Rectal smooth muscle tissue (tissue), 1 donor: ENCODE results near the gene EBI3.
"Not testable (repeated sequence)": the region's sequence is repeated elsewhere in the genome, so short reads cannot be mapped to it uniquely, and the experiment has no call there.

Source experiments
- H3K27ac ChIP-seq: one replicate; pipeline ENCODE4 v1.7.0; 2013; ENCODE audit warnings: low read depth, low read length, inconsistent platforms
- H3K27me3 ChIP-seq: one replicate; pipeline ENCODE4 v1.7.0; 2013; ENCODE audit warnings: low read length; ENCODE audit not compliant: control insufficient read depth, insufficient read depth
- H3K36me3 ChIP-seq: one replicate; pipeline ENCODE4 v1.7.0; 2013; ENCODE audit warnings: low read length; ENCODE audit not compliant: control insufficient read depth, insufficient read depth
- H3K4me1 ChIP-seq: one replicate; pipeline ENCODE4 v1.7.0; 2013; ENCODE audit warnings: low read length; ENCODE audit not compliant: control insufficient read depth, insufficient read depth
- H3K4me3 ChIP-seq: one replicate; pipeline ENCODE4 v1.7.0; 2013; ENCODE audit warnings: low read length
- H3K9ac ChIP-seq: one replicate; pipeline ENCODE4 v1.7.0; 2013; ENCODE audit warnings: low read length

Gene EBI3

GRCh38 chr19:4210166-4210731, 19.1 kb upstream of the EBI3 start:
- Histone ChIP-seq H3K9ac (no peak overlapping the region), H3K4me1 (no peaks in the 10 kb centered on the region), H3K27ac (no peak overlapping the region), H3K4me3 (no peak overlapping the region), H3K36me3 (no peaks in the 10 kb centered on the region), H3K27me3 (peaks cover 5% of the 10 kb centered on the region)

- Histone ChIP-seq H3K4me1 (no peaks in the 10 kb centered on the region), H3K27ac (no peak overlapping the region), H3K27me3 (no peaks in the 10 kb centered on the region), H3K4me3 (no peak overlapping the region), H3K9ac (no peak overlapping the region), H3K36me3 (no peaks in the 10 kb centered on the region)
Observed at GRCh38 chr19:4213116-4213515, 16.2 kb upstream of the EBI3 start.

GRCh38 chr19:4215807-4216206, 13.5 kb upstream of the EBI3 start:
- no peak overlapping the region for H3K27ac ChIP-seq
- no peaks in the 10 kb centered on the region for H3K36me3 ChIP-seq
- H3K4me1 ChIP-seq: no peaks in the 10 kb centered on the region
- no peak overlapping the region for H3K4me3 ChIP-seq
- H3K27me3 ChIP-seq: no peaks in the 10 kb centered on the region
- H3K9ac ChIP-seq: no peak overlapping the region

GRCh38 chr19:4216846-4217245, 12.5 kb upstream of the EBI3 start:
- Histone ChIP-seq H3K36me3 (no peaks in the 10 kb centered on the region), H3K4me3 (no peak overlapping the region), H3K9ac (no peak overlapping the region), H3K4me1 (no peaks in the 10 kb centered on the region), H3K27me3 (no peaks in the 10 kb centered on the region), H3K27ac (no peak overlapping the region)

GRCh38 chr19:4217429-4218264, 11.7 kb upstream of the EBI3 start:
- H3K4me3 ChIP-seq: no peak overlapping the region
- no peaks in the 10 kb centered on the region for H3K4me1 ChIP-seq
- H3K9ac ChIP-seq: no peak overlapping the region
- H3K36me3 ChIP-seq: no peaks in the 10 kb centered on the region
- H3K27me3 ChIP-seq: no peaks in the 10 kb centered on the region
- no peak overlapping the region for H3K27ac ChIP-seq

- not testable (repeated sequence) for H3K36me3 ChIP-seq, H3K27me3 ChIP-seq, H3K9ac ChIP-seq, H3K27ac ChIP-seq, H3K4me1 ChIP-seq, H3K4me3 ChIP-seq
Observed at GRCh38 chr19:4218523-4218922, 10.8 kb upstream of the EBI3 start.

- H3K9ac ChIP-seq: no peak overlapping the region
- H3K4me3 ChIP-seq: no peak overlapping the region
- H3K36me3 ChIP-seq: no peaks in the 10 kb centered on the region
Observed at GRCh38 chr19:4220188-4220587, 9.1 kb upstream of the EBI3 start.

GRCh38 chr19:4224470-4224869, 4.9 kb upstream of the EBI3 start:
- no peak overlapping the region for H3K9ac ChIP-seq
- H3K4me1 ChIP-seq: no peaks in the 10 kb centered on the region
- H3K4me3 ChIP-seq: no peak overlapping the region
- H3K36me3 ChIP-seq: no peaks in the 10 kb centered on the region
- H3K27me3 ChIP-seq: peaks cover 14% of the 10 kb centered on the region
- H3K27ac ChIP-seq: no peak overlapping the region

More at GRCh38 chr19:4220188-4220587, 9.1 kb upstream of the EBI3 start:
- H3K4me1 ChIP-seq: no peaks in the 10 kb centered on the region
- peaks cover 7% of the 10 kb centered on the region for H3K27me3 ChIP-seq
- H3K27ac ChIP-seq: no peak overlapping the region

GRCh38 chr19:4225885-4226284, 3.4 kb upstream of the EBI3 start:
- Histone ChIP-seq H3K36me3 (no peaks in the 10 kb centered on the region), H3K9ac (no peak overlapping the region), H3K4me3 (no peak overlapping the region), H3K4me1 (no peaks in the 10 kb centered on the region), H3K27ac (no peak overlapping the region), H3K27me3 (peaks cover 14% of the 10 kb centered on the region)

GRCh38 chr19:4227771-4228170, 1.6 kb upstream of the EBI3 start:
- Histone ChIP-seq H3K36me3 (no peaks in the 10 kb centered on the region), H3K27me3 (peaks cover 17% of the 10 kb centered on the region), H3K4me1 (no peaks in the 10 kb centered on the region), H3K9ac (no peak overlapping the region), H3K4me3 (no peak overlapping the region), H3K27ac (no peak overlapping the region)

GRCh38 chr19:4228765-4229178, 551 bp upstream of the EBI3 start:
- Histone ChIP-seq H3K27ac (no peak overlapping the region), H3K36me3 (no peaks in the 10 kb centered on the region), H3K4me1 (no peaks in the 10 kb centered on the region), H3K4me3 (no peak overlapping the region), H3K9ac (no peak overlapping the region), H3K27me3 (peaks cover 16% of the 10 kb centered on the region)

- H3K36me3 ChIP-seq, H3K4me3 ChIP-seq: not testable (repeated sequence)
- peaks cover 10% of the 10 kb centered on the region for H3K27me3 ChIP-seq
Observed at GRCh38 chr19:4230237-4230636, 914 bp downstream of the EBI3 start.

GRCh38 chr19:4231521-4231920, 2.2 kb downstream of the EBI3 start:
- H3K4me1 ChIP-seq, H3K9ac ChIP-seq, H3K27ac ChIP-seq, H3K36me3 ChIP-seq, H3K4me3 ChIP-seq: not testable (repeated sequence)
- peaks cover 10% of the 10 kb centered on the region for H3K27me3 ChIP-seq

More at GRCh38 chr19:4230237-4230636, 914 bp downstream of the EBI3 start:
- H3K4me1 ChIP-seq, H3K27ac ChIP-seq, H3K9ac ChIP-seq: not testable (repeated sequence)
